ENCODE data around the gene IGFBP3. TPM values are rescaled to one million over a fixed set of nuclear protein-coding genes. Genes with fewer than 3 reads are reported as not detected.
"Not testable (repeated sequence)": the region's sequence is repeated elsewhere in the genome, so short reads cannot be mapped to it uniquely, and the experiment has no call there.

Gene IGFBP3
- total RNA-seq, 1 donor from 2014 or later: 763 TPM

DNA sequence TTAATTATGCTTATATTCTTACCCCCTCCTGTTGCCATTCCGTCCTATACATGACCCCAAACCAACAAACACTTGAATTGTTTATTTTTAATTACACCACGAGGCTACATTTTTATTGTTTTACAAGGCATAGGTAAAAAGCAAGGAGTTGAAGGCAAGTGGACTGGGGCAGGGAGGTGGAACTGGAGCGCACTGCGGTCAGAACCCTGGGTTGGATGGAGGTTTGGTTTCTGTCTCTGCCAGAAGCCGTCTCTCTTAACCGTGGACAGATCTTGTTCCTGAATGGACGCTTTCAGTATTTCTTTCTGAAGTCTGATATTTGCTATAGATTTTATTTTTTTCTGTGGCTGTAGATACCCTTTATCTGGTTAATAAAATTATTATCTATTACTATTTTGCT is 19.9 kb upstream of the IGFBP3 start:
- Histone ChIP-seq H3K4me1 (no peaks in the 10 kb centered on the region), H3K27ac (no peak overlapping the region), H3K36me3 (no peaks in the 10 kb centered on the region), H3K27me3 (no peaks in the 10 kb centered on the region), H3K9me3 (no peaks in the 10 kb centered on the region), H3K4me3 (no peak overlapping the region)
- no peak for DNase-seq (ENCODE audit: low spot score in 2 of 2)
- intact Hi-C loops (cut with DNase I): no loop called here
- TF ChIP-seq, protein P1, sequence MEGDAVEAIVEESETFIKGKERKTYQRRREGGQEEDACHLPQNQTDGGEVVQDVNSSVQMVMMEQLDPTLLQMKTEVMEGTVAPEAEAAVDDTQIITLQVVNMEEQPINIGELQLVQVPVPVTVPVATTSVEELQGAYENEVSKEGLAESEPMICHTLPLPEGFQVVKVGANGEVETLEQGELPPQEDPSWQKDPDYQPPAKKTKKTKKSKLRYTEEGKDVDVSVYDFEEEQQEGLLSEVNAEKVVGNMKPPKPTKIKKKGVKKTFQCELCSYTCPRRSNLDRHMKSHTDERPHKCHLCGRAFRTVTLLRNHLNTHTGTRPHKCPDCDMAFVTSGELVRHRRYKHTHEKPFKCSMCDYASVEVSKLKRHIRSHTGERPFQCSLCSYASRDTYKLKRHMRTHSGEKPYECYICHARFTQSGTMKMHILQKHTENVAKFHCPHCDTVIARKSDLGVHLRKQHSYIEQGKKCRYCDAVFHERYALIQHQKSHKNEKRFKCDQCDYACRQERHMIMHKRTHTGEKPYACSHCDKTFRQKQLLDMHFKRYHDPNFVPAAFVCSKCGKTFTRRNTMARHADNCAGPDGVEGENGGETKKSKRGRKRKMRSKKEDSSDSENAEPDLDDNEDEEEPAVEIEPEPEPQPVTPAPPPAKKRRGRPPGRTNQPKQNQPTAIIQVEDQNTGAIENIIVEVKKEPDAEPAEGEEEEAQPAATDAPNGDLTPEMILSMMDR (IDR thresholded peaks at IDR 0.05): no peak

- H3K9me3 ChIP-seq; H3K4me3 ChIP-seq; H3K36me3 ChIP-seq; DNase-seq (ENCODE audit: low spot score in 2 of 2); intact Hi-C loops (cut with DNase I); H3K4me1 ChIP-seq; H3K27me3 ChIP-seq; H3K27ac ChIP-seq: not testable (repeated sequence)
Measured at GRCh38 chr7:45940237-45940781, 19.2 kb upstream of the IGFBP3 start.

GRCh38 chr7:45939574-45939973 is 18.5 kb upstream of the IGFBP3 start:
- Histone ChIP-seq H3K27me3 (no peaks in the 10 kb centered on the region), H3K4me3 (no peak overlapping the region), H3K4me1 (no peaks in the 10 kb centered on the region), H3K9me3 (no peaks in the 10 kb centered on the region), H3K27ac (no peak overlapping the region), H3K36me3 (no peaks in the 10 kb centered on the region)
- TF ChIP-seq, protein P1 (IDR thresholded peaks at IDR 0.05): no peak
- intact Hi-C loops (cut with DNase I): no loop called here
- no peak for DNase-seq (ENCODE audit: low spot score in 2 of 2)

DNA sequence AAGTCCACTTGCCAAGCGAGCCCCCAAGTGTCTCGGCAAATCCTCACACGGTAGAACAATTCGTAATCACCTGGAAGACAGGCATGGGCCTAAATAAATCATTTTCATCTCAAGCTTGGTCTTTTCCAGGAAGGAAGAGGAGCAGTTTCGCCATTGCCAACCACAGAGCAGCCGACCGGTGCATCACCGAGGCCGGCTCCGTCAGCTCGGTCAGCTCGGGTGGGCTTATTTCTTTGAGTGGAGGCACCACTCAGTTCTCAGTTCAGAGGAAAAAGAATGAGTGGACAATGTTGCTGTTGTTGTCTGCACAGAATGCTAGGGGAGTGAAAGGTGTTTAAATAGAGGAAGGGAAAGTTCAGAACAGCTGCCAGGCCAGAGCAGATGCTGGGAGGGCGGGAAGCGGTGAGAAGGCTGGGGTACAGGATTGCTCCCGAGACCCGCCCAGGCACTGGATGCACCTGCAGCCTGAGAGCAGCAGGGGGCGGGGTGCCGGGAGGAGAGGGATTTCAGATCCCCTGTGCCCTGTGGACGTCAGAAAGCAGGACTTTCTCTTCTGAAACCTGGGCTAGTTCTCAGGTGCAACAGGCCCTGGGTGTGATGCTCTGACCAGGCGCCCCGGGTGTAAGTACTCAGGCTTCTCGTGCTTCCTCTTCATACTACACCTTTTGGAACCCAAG is 17.7 kb upstream of the IGFBP3 start:
- Histone ChIP-seq H3K27ac (no peak overlapping the region), H3K4me3 (no peak overlapping the region), H3K4me1 (no peaks in the 10 kb centered on the region), H3K9me3 (no peaks in the 10 kb centered on the region), H3K27me3 (no peaks in the 10 kb centered on the region), H3K36me3 (no peaks in the 10 kb centered on the region)
- DNase-seq (ENCODE audit: low spot score in 2 of 2): no peak
- intact Hi-C loops (cut with DNase I): no loop called here
- TF ChIP-seq, protein P1 (IDR thresholded peaks at IDR 0.05): no peak

GRCh38 chr7:45937862-45938261 is 16.8 kb upstream of the IGFBP3 start:
- Histone ChIP-seq H3K9me3 (no peaks in the 10 kb centered on the region), H3K27me3 (no peaks in the 10 kb centered on the region), H3K4me1 (no peaks in the 10 kb centered on the region), H3K27ac (no peak overlapping the region), H3K4me3 (no peak overlapping the region), H3K36me3 (no peaks in the 10 kb centered on the region)
- no peak for DNase-seq (ENCODE audit: low spot score in 2 of 2)
- TF ChIP-seq, protein P1 (IDR thresholded peaks at IDR 0.05): no peak
- intact Hi-C loops (cut with DNase I): no loop called here

DNA sequence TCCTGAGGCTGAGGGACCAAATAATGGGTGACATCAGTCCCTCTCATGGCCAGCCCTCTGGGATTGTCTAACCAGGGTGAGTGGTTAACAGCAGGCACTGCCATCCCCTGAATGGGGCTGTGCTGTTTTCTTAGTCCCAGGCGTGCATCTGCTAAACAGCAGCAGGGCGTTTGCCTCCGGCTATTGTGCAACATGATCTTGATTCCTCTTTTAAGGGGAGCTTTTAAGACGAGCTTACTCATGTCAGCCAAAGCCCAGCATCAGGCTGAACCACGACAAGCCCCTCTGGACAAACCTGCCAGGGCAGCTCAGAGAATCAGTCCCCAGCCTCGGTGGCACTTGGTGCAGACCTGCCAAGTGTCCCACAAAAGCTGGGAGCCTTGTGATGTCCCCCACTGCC is 16.2 kb upstream of the IGFBP3 start:
- no peak overlapping the region for H3K27ac ChIP-seq
- H3K9me3 ChIP-seq: no peaks in the 10 kb centered on the region
- TF ChIP-seq, protein P1 (IDR thresholded peaks at IDR 0.05): no peak
- H3K36me3 ChIP-seq: no peaks in the 10 kb centered on the region
- no peak overlapping the region for H3K4me3 ChIP-seq
- no peaks in the 10 kb centered on the region for H3K27me3 ChIP-seq
- H3K4me1 ChIP-seq: no peaks in the 10 kb centered on the region
- DNase-seq (ENCODE audit: low spot score in 2 of 2): no peak
- intact Hi-C loops (cut with DNase I): no loop called here
